ENCODE results near the gene COX5A. TPM values are rescaled to one million over a fixed set of nuclear protein-coding genes. Genes with fewer than 3 reads are reported as not detected.

Gene COX5A
- total and polyA plus RNA-seq, 2 donors (not counting 1 experiment from before 2014, with no cell fraction given): 53.3 to 77.3 TPM

- Histone ChIP-seq H3K4me3 (ENCODE audit: control extremely low read depth in 1 of 5, extremely low read depth in 1 of 5, insufficient read depth in 1 of 5, low read depth in 2 of 5, low read length in 4 of 5) (peak overlapping the region; percentile 72 to 89 (median 85)), H3K27me3 (replicated peaks in 1 of 4; ENCODE audit: control extremely low read depth in 1 of 4, control insufficient read depth in 3 of 4, insufficient read depth in 4 of 4, low read length in 3 of 4) (no peaks in the 10 kb centered on the region), H3K9ac (ENCODE audit: low read length) (peak overlapping the region; percentile 83), H3K4me1 (ENCODE audit: control insufficient read depth in 2 of 2, insufficient read depth in 2 of 2, low read length in 2 of 2) (peaks cover 24 to 28% of the 10 kb centered on the region in 2 donors), H2AFZ (ENCODE audit: insufficient read depth, low read depth, low read length, poor library complexity, severe bottlenecking) (peak overlapping the region; percentile 97), H3K4me2 (replicated peaks; ENCODE audit: low read depth, low read length, poor library complexity, severe bottlenecking) (peak overlapping the region; percentile 89), H3K27ac (ENCODE audit: low read length in 2 of 2) (peak overlapping the region; percentile 14 to 79), H3K79me2 (ENCODE audit: control insufficient read depth, insufficient read depth, low read length) (peaks cover 14% of the 10 kb centered on the region), H3K36me3 (replicated peaks in 1 of 2; ENCODE audit: control extremely low read depth in 1 of 2, control insufficient read depth in 1 of 2, extremely low read depth in 1 of 2, insufficient read depth in 2 of 2, low read length in 1 of 2) (peaks cover 0 to 32% of the 10 kb centered on the region in 2 experiments), H4K20me1 (ENCODE audit: control insufficient read depth, insufficient read depth, low read length, poor library complexity, severe bottlenecking) (peaks cover 6% of the 10 kb centered on the region), H3K9me3 (ENCODE audit: control extremely low read depth in 1 of 3, control insufficient read depth in 2 of 3, insufficient read depth in 1 of 3, low read length in 2 of 3) (no peaks in the 10 kb centered on the region)
- peak overlapping the region; percentile 67 for H3K27ac Mint-ChIP-seq
- POLR2A ChIA-PET: interaction anchor here (0.6 to 1.9 kb wide), 4 partner anchors 11 to 268 kb away, joined by 3 to 8 read pairs (median 4); partner anchors contain the start of gene MPI
- H3K9me3 Mint-ChIP-seq (ENCODE audit: insufficient read depth): no peaks in the 10 kb centered on the region
- DNase-seq (no peak), ATAC-seq (ENCODE audit: low read depth) (peak; percentile 11)
- 0% methylated on average over 20 of the region's 20 CpGs for WGBS (ENCODE audit: insufficient coverage)
- H3K27me3 Mint-ChIP-seq: no peaks in the 10 kb centered on the region
- peaks cover 48% of the 10 kb centered on the region for H3K4me1 Mint-ChIP-seq
- intact Hi-C loops (cut with micrococcal nuclease): loop anchor here (1.0 kb wide), 4 partner anchors 17 to 63 kb away; partner anchors contain the start of genes COX5A, SCAMP2 and ULK3
- TF ChIP-seq EZH2 (IDR thresholded peaks at IDR 0.05; ENCODE audit: borderline replicate concordance, insufficient read depth, low read depth, low read length, poor library complexity, severe bottlenecking) (no peak), CTCF (IDR thresholded peaks at IDR 0.05) (no peak)
- peak overlapping the region; percentile 98 for H3K4me3 Mint-ChIP-seq
- CTCF ChIA-PET: interaction anchor here (0.6 to 1.9 kb wide), 14 partner anchors 8 to 269 kb away, joined by 3 to 12 read pairs (median 4); partner anchors contain the start of gene COX5A
Observed at GRCh38 chr15:74906067-74906449, 31.8 kb downstream of the COX5A start.

GRCh38 chr15:74904190-74904805, 33.6 kb downstream of the COX5A start:
- ATAC-seq (ENCODE audit: low read depth) (no peak), DNase-seq (no peak)
- Histone ChIP-seq H3K4me2 (replicated peaks; ENCODE audit: low read depth, low read length, poor library complexity, severe bottlenecking) (no peak overlapping the region), H2AFZ (ENCODE audit: insufficient read depth, low read depth, low read length, poor library complexity, severe bottlenecking) (no peak overlapping the region), H3K27ac (ENCODE audit: low read length in 2 of 2) (no peak overlapping the region), H3K27me3 (replicated peaks in 1 of 4; ENCODE audit: control extremely low read depth in 1 of 4, control insufficient read depth in 3 of 4, insufficient read depth in 4 of 4, low read length in 3 of 4) (no peaks in the 10 kb centered on the region), H3K79me2 (ENCODE audit: control insufficient read depth, insufficient read depth, low read length) (peaks cover 14% of the 10 kb centered on the region), H3K4me1 (ENCODE audit: control insufficient read depth in 2 of 2, insufficient read depth in 2 of 2, low read length in 2 of 2) (peaks cover 24 to 31% of the 10 kb centered on the region in 2 donors), H4K20me1 (ENCODE audit: control insufficient read depth, insufficient read depth, low read length, poor library complexity, severe bottlenecking) (peaks cover 7% of the 10 kb centered on the region), H3K9ac (ENCODE audit: low read length) (no peak overlapping the region), H3K36me3 (replicated peaks in 1 of 2; ENCODE audit: control extremely low read depth in 1 of 2, control insufficient read depth in 1 of 2, extremely low read depth in 1 of 2, insufficient read depth in 2 of 2, low read length in 1 of 2) (peaks cover 0 to 46% of the 10 kb centered on the region in 2 experiments), H3K9me3 (ENCODE audit: control extremely low read depth in 1 of 3, control insufficient read depth in 2 of 3, insufficient read depth in 1 of 3, low read length in 2 of 3) (no peaks in the 10 kb centered on the region), H3K4me3 (ENCODE audit: control extremely low read depth in 1 of 5, extremely low read depth in 1 of 5, insufficient read depth in 1 of 5, low read depth in 2 of 5, low read length in 4 of 5) (no peak overlapping the region)
- Mint-ChIP-seq H3K27me3 (no peaks in the 10 kb centered on the region), H3K27ac (peak overlapping the region; percentile 67), H3K4me3 (no peak overlapping the region), H3K9me3 (ENCODE audit: insufficient read depth) (no peaks in the 10 kb centered on the region), H3K4me1 (peaks cover 51% of the 10 kb centered on the region)
- ChIA-PET CTCF (interaction anchor here (1.2 to 7.2 kb wide), 4 partner anchors 55 to 270 kb away, joined by 3 to 108 read pairs (median 48); no protein-coding TSS in a partner anchor), POLR2A (interaction anchor here (0.7 kb wide), 1 partner anchor 34 kb away, joined by 3 read pairs; no protein-coding TSS in a partner anchor)
- TF ChIP-seq EZH2 (IDR thresholded peaks at IDR 0.05; ENCODE audit: borderline replicate concordance, insufficient read depth, low read depth, low read length, poor library complexity, severe bottlenecking): no peak
- TF ChIP-seq CTCF (IDR thresholded peaks at IDR 0.05): no peak
- intact Hi-C loops (cut with micrococcal nuclease): no loop called here
- 97% methylated on average over 6 of the region's 7 CpGs for WGBS (ENCODE audit: insufficient coverage)
